Mammary epithelial cell (primary cell): ENCODE data around the gene UFL1.

Experiments used
- EZH2 ChIP-seq: IDR thresholded peaks from 2 replicates; pipeline ENCODE4 v1.6.1; 2012; ENCODE audit warnings: low read length, inconsistent platforms, borderline replicate concordance
- TF ChIP-seq, protein P1 (sequence below), 2 donors: IDR thresholded peaks in 1 of 2; conservative IDR thresholded peaks in 1 of 2; 2 replicates each; pipeline ENCODE4 v1.5.1; 2011 to 2012; ENCODE audit warnings: inconsistent platforms in 2 of 2, low read length in 2 of 2, mild to moderate bottlenecking in 2 of 2, control low read depth in 1 of 2, low read depth in 1 of 2; ENCODE audit not compliant: insufficient read depth in 1 of 2; ENCODE audit errors: extremely low read depth in 1 of 2

- TF ChIP-seq EZH2, result no peak
- TF ChIP-seq, protein P1, sequence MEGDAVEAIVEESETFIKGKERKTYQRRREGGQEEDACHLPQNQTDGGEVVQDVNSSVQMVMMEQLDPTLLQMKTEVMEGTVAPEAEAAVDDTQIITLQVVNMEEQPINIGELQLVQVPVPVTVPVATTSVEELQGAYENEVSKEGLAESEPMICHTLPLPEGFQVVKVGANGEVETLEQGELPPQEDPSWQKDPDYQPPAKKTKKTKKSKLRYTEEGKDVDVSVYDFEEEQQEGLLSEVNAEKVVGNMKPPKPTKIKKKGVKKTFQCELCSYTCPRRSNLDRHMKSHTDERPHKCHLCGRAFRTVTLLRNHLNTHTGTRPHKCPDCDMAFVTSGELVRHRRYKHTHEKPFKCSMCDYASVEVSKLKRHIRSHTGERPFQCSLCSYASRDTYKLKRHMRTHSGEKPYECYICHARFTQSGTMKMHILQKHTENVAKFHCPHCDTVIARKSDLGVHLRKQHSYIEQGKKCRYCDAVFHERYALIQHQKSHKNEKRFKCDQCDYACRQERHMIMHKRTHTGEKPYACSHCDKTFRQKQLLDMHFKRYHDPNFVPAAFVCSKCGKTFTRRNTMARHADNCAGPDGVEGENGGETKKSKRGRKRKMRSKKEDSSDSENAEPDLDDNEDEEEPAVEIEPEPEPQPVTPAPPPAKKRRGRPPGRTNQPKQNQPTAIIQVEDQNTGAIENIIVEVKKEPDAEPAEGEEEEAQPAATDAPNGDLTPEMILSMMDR (conservative IDR thresholded peaks at IDR 0.05 in 1 of 2, IDR thresholded peaks at IDR 0.05 in 1 of 2; ENCODE audit: extremely low read depth in 1 of 2, insufficient read depth in 1 of 2, low read depth in 1 of 2, low read length in 2 of 2), result no peak
Observed at GRCh38 chr6:96528193-96528592, 6.6 kb downstream of the UFL1 start.
